Measurements from ENCODE around the gene SLC4A2.

The SLC4A2 gene

DNA sequence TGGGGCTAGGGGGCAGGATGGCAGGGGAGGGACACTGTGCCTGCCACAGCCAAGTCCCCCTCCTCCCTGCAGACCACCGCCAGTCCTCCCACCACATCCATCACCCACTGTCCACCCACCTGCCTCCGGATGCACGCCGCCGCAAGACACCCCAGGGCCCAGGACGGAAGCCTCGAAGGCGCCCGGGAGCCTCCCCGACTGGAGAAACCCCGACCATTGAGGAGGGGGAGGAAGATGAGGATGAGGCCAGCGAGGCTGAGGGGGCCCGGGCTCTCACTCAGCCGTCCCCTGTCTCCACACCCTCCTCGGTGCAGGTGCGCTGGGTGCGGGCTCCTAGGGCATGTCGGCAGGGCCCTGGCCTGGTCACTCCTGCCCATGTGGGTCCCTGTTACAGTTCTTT is 5.1 kb downstream of the SLC4A2 start:
- no peak overlapping the region for H3K4me3 Mint-ChIP-seq
- no peak for DNase-seq
- ATAC-seq, result no peak
- H3K4me1 Mint-ChIP-seq, result peaks cover 25% of the 10 kb centered on the region
- H3K9me3 Mint-ChIP-seq, result no peaks in the 10 kb centered on the region
- no peaks in the 10 kb centered on the region for H3K27me3 Mint-ChIP-seq
- no peak overlapping the region for H3K27ac Mint-ChIP-seq

DNA sequence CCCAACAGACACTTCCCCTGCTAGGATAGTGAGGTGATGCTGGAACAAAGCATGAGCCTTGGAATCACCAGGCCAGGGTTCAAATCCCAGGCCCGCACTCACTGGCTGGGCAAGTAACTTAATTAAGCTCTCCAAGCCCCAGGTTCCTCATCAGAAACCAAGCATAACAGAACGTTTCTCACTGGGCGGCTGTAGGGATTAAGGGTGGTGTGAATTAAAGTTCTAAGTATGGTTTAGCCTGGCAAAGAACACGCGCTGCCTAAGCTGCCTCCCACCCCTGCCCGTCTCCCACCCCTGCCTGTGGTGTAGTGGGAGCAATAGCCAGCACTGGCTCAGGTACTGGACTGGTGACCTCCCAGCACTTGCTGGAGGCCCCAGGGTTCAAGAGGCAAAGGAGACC is 5.6 kb downstream of the SLC4A2 start:
- ATAC-seq (no peak), DNase-seq (no peak)
- Mint-ChIP-seq H3K27me3 (no peaks in the 10 kb centered on the region), H3K9me3 (no peaks in the 10 kb centered on the region), H3K4me1 (peaks cover 22% of the 10 kb centered on the region), H3K27ac (no peak overlapping the region), H3K4me3 (no peak overlapping the region)

DNA sequence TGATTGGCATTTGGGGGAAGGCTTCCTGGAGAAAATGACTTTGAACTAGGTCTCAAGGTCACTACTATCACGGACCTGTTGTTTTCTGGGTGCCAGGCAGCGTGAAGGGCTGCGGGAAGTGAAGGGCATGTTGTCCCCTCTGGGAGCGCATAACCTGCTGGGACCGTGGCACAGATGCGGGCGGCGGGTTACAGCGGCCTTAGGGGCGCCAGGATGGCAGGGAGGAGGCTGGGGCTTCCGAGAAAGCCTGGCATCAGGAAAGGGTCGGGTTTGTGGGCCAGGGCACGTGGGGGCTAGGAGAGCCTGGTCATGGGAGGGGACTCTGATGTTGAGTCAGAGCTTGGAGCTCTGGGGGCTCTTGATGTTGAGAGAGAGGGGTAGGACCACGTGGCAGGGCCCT is 6.1 kb downstream of the SLC4A2 start:
- Mint-ChIP-seq H3K27me3 (no peaks in the 10 kb centered on the region), H3K9me3 (no peaks in the 10 kb centered on the region), H3K4me3 (no peak overlapping the region), H3K27ac (no peak overlapping the region), H3K4me1 (peaks cover 16% of the 10 kb centered on the region)
- ATAC-seq, result no peak
- no peak for DNase-seq

DNA sequence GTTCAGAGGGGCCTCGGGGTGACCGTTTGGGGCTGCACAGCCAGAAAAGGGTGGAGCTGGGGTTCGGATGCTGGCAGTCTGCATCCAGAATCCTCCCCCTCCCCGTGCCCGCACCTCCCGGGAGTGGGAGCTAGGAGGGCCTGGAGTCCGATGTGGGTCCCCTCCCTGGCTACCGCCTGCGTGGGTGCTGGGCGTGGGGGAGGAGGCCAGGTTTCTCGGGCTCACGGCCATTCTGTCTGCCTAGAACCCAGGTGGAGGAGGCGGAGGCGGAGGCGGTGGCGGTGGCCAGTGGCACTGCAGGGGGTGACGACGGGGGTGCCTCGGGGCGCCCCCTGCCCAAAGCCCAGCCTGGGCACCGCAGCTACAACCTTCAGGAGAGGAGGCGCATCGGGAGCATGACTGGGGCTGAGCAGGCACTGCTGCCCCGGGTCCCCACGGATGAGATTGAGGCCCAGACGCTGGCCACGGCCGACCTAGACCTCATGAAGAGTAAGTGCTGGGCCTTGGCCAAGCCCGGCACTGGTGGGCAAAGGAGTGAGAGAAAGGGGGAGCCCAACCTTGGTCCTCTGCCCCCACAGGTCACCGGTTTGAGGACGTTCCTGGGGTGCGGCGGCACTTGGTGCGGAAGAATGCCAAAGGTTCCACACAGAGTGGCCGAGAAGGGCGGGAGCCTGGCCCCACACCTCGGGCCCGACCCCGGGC is 7.0 kb downstream of the SLC4A2 start:
- ATAC-seq (peak; percentile 34), DNase-seq (no peak)
- H3K4me1 Mint-ChIP-seq, result peaks cover 7% of the 10 kb centered on the region
- no peaks in the 10 kb centered on the region for H3K27me3 Mint-ChIP-seq
- no peak overlapping the region for H3K27ac Mint-ChIP-seq
- H3K9me3 Mint-ChIP-seq, result no peaks in the 10 kb centered on the region
- H3K4me3 Mint-ChIP-seq, result no peak overlapping the region

DNA sequence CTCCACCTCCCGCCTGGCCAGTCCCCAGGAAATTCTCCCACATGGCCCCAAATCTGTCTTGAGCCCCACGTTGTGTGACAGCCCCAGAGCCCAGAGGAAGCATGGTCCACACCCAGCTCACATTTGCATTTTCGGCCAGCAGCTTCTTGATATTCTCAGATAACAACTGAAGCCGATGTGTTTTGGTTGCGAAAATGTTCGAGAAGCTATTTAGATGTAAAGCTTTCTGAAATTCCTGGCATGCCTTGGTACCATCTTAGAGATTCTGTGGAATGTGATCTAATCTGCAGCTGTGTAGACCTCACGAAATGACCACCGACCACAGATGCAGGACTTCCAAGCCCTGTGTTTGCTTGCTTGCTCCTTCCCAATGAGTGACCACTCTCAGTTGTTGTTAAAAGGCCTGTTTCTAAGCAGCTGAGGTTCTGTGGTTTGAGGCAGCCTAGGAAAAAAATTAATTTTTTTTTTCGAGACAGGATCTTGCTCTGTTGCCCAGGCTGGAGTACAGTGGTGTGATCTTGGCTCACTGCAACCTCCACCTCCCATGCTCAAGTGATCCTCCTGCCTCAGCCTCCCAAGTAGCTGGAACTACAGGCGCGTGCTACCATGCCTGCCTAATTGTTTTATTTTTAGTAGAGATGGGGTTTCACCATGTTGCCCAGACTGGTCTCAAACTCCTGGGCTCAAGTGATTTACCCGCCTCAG is 8.8 kb downstream of the SLC4A2 start:
- no peaks in the 10 kb centered on the region for H3K9me3 Mint-ChIP-seq
- H3K27me3 Mint-ChIP-seq, result no peaks in the 10 kb centered on the region

DNA sequence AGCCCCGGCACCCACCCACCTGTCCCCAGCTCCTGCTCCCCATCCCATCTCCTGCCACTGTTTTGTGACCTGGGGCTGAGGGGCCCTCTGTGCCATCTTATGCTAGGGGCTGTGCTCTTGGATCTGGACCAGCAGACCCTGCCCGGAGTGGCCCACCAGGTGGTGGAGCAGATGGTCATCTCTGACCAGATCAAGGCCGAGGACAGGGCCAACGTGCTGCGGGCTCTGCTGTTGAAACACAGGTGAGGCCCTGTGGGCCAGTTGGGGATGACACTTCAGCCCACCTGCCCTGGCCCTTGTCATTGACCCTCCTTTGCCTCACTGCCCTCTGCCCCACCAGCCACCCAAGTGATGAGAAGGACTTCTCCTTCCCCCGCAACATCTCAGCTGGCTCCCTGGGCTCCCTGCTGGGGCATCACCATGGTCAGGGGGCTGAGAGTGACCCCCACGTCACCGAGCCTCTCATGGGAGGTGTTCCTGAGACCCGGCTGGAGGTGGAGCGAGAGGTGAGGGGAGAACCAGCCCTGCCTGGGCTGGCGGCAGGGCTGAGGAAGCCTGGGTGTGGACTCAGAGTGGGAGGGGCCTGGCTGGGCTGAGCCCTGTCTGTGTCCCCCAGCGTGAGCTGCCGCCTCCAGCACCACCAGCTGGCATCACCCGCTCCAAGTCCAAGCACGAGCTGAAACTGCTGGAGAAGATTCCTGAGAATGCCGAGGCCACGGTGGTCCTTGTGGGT is 10.6 kb downstream of the SLC4A2 start:
- ATAC-seq (no peak), DNase-seq (no peak)
- H3K27ac Mint-ChIP-seq, result no peak overlapping the region
- no peaks in the 10 kb centered on the region for H3K9me3 Mint-ChIP-seq
- no peaks in the 10 kb centered on the region for H3K27me3 Mint-ChIP-seq
- no peak overlapping the region for H3K4me3 Mint-ChIP-seq
- H3K4me1 Mint-ChIP-seq, result peaks cover 10% of the 10 kb centered on the region

More for the DNA sequence above, 8.8 kb downstream of the SLC4A2 start:
- Mint-ChIP-seq H3K4me1 (no peaks in the 10 kb centered on the region), H3K4me3 (no peak overlapping the region), H3K27ac (peak overlapping the region in 1 of 2 donors; percentile 52)
- DNase-seq (no peak), ATAC-seq (no peak)

DNA sequence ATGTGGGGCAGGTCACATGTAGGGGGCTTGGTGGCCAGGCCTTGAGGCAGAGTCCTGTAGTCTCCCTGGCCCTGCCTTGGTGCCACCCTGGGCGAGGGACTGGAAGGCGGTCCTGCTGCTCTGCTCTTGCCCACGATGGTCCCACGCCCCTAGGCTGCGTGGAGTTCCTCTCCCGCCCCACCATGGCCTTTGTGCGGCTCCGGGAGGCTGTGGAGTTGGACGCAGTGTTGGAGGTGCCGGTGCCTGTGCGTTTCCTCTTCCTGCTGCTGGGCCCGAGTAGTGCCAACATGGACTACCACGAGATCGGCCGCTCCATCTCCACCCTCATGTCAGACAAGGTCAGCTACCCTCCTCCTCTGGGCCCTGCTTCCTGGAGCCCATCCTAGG is 11.2 kb downstream of the SLC4A2 start:
- DNase-seq (no peak), ATAC-seq (no peak)
- Mint-ChIP-seq H3K4me3 (no peak overlapping the region), H3K9me3 (no peaks in the 10 kb centered on the region), H3K4me1 (peaks cover 10% of the 10 kb centered on the region), H3K27ac (no peak overlapping the region), H3K27me3 (no peaks in the 10 kb centered on the region)

DNA sequence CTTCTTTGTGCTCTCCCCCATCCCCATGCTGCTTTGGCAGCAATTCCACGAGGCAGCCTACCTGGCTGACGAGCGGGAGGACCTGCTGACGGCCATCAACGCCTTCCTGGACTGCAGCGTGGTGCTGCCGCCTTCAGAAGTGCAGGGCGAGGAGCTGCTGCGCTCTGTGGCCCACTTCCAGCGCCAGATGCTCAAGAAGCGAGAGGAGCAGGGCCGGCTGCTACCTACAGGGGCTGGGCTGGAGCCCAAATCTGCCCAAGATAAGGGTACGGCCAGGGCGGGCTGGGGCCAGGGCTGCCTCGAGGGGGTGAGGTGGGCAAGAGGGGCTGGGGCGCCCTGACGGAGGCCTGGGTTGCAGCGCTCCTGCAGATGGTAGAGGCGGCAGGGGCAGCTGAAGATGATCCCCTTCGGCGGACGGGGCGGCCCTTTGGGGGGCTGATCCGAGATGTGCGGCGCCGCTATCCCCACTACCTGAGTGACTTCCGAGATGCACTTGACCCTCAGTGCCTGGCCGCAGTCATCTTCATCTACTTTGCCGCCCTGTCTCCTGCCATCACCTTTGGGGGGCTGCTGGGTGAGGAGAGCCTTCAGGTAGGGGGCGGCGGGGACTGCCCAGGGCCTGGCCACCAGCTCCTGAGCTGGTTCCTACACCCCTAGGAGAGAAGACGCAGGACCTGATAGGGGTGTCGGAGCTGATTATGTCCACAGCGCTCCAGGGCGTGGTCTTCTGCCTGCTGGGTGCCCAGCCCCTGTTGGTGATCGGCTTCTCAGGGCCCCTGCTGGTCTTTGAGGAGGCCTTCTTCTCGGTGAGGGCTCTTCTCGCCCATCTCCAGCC is 11.9 kb downstream of the SLC4A2 start:
- peaks cover 16% of the 10 kb centered on the region for H3K4me1 Mint-ChIP-seq
- no peak overlapping the region for H3K4me3 Mint-ChIP-seq
- DNase-seq, result no peak
- ATAC-seq, result no peak
- no peaks in the 10 kb centered on the region for H3K9me3 Mint-ChIP-seq
- no peak overlapping the region for H3K27ac Mint-ChIP-seq
- H3K27me3 Mint-ChIP-seq, result no peaks in the 10 kb centered on the region

DNA sequence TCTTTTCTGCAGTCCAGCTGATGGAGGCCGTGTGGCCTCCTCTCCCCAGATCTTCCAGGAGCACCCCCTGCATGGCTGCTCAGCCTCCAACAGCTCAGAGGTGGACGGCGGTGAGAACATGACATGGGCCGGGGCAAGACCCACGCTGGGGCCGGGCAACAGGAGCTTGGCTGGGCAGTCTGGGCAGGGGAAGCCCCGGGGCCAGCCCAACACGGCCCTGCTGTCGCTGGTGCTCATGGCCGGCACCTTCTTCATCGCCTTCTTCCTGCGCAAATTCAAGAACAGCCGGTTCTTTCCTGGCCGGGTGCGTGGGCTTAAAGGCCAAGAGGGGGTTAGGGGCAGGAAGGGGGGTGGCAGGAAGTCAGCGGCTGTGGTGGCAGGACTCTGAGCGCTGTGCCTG is 14.6 kb downstream of the SLC4A2 start:
- Mint-ChIP-seq H3K9me3 (no peaks in the 10 kb centered on the region), H3K4me1 (peaks cover 28% of the 10 kb centered on the region), H3K27ac (no peak overlapping the region)

DNA sequence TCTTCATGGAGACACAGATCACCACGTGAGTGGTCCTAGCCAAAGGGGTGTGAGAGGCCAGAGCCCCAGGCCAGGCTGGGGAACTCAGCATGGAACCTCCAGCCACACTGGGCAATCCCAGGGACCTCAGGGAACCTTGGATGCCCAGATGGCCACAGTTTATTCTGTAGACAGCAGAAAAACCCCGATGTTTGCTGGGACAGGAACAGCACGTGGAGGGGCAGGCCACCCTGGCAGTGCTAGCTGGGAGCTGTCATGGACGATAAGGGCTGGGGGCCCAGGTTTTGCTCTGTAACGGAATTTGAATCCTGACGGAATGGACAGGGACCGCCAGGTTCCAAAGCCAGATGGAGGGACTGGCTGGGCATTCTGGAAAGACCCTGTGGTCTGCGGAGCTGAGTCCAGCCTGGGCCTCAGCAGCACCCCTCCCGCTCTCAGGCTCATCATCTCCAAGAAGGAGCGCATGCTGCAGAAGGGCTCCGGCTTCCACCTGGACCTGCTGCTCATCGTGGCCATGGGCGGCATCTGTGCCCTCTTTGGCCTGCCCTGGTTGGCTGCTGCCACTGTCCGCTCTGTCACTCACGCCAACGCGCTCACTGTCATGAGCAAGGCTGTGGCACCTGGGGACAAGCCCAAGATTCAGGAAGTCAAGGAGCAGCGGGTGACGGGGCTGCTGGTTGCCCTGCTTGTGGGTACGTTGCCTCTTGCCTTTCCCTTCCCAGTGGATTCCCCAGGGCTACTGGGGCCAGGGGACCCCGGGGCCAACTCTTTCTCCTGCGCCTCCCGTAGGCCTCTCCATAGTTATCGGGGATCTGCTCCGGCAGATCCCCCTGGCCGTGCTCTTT is 15.7 kb downstream of the SLC4A2 start:
- ATAC-seq (no peak), DNase-seq (no peak)
- H3K27me3 Mint-ChIP-seq, result no peaks in the 10 kb centered on the region
- H3K27ac Mint-ChIP-seq, result no peak overlapping the region
- H3K9me3 Mint-ChIP-seq, result no peaks in the 10 kb centered on the region
- no peak overlapping the region for H3K4me3 Mint-ChIP-seq
- H3K4me1 Mint-ChIP-seq, result peaks cover 39% of the 10 kb centered on the region

More for the DNA sequence above, 14.6 kb downstream of the SLC4A2 start:
- DNase-seq, result no peak
- no peak overlapping the region for H3K4me3 Mint-ChIP-seq
- no peaks in the 10 kb centered on the region for H3K27me3 Mint-ChIP-seq
- no peak for ATAC-seq

DNA sequence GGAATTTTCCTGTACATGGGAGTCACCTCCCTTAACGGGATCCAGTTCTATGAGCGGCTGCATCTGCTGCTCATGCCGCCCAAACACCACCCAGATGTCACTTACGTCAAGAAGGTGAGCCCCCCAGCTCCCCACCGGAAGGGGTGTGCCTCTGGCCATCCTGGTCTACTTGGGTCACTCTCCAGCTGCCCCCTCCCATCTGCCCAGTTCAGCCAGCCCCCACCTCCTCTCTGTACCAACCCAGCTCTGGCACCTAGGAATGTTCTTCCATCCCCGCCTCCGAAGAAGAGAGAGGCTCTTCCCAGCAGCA is 16.2 kb downstream of the SLC4A2 start:
- no peak overlapping the region for H3K27ac Mint-ChIP-seq
- ATAC-seq, result no peak

DNA sequence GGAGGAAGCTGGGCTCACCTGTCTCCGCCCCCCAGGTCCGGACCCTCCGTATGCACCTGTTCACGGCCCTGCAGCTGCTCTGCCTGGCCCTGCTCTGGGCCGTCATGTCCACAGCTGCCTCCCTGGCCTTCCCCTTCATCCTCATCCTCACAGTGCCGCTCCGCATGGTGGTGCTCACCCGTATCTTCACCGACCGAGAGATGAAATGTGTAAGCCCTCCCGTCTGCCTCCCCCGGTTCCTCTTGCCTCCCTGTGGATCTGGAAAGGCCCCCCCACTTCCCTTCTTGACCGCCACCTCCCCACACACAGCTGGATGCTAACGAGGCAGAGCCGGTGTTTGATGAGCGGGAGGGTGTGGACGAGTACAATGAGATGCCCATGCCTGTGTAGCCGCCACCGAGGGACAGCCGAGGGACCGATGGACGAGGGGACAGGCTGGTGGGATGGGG is 16.6 kb downstream of the SLC4A2 start:
- ATAC-seq (no peak), DNase-seq (no peak)
- H3K27ac Mint-ChIP-seq, result peak overlapping the region in 1 of 2 donors; percentile 44
- H3K9me3 Mint-ChIP-seq, result no peaks in the 10 kb centered on the region
- peaks cover 40% of the 10 kb centered on the region for H3K4me1 Mint-ChIP-seq
- H3K4me3 Mint-ChIP-seq, result no peak overlapping the region
- H3K27me3 Mint-ChIP-seq, result no peaks in the 10 kb centered on the region

More for the DNA sequence above, 16.2 kb downstream of the SLC4A2 start:
- H3K9me3 Mint-ChIP-seq, result no peaks in the 10 kb centered on the region
- no peak for DNase-seq
- H3K4me1 Mint-ChIP-seq, result peaks cover 40% of the 10 kb centered on the region
- H3K4me3 Mint-ChIP-seq, result no peak overlapping the region
- no peaks in the 10 kb centered on the region for H3K27me3 Mint-ChIP-seq

DNA sequence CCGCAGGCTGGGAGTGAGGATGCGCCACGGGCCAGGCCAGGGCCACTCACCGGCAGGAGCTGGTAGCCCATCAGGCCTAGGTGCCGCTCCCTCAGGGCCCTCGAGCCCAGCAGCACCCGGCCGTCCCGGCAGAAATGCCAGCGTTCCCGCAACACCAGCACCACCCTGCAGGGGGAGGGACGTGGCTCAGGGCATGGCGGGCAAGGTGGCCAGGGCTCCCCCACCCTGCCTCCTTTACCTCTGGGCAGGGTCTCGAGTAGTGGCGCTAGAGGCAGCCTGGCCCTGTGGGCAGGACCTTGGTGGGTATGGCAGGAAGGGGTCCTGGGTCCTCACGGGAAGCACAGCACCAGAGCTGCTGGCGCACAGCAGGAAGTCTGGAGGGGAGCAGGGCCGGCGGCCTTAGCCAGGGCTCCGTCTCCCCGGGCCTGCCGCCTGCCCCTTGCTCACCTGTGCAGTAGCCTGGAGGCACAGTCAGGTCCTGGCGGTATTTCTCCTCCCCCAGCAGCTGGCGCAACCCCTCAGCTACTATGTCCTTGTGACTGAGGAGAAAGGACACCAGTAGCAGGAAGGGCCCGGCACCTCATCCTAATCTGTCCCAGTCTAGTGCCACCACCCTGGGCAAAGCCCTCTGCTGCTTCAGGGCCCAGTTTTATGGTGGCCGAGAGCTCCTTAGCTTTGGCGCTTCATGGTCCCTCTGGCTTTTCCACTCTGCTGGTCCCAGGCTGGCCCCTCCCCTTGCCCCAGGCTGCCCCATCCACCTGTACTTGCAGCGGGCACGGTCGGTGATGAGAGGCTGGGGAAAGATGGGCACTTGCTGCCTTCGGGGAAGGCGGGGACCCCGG is 17.7 kb downstream of the SLC4A2 start:
- H3K4me1 Mint-ChIP-seq, result peaks cover 48% of the 10 kb centered on the region
- DNase-seq (no peak), ATAC-seq (no peak)
- no peaks in the 10 kb centered on the region for H3K9me3 Mint-ChIP-seq
- H3K4me3 Mint-ChIP-seq, result no peak overlapping the region
- no peaks in the 10 kb centered on the region for H3K27me3 Mint-ChIP-seq
- H3K27ac Mint-ChIP-seq, result no peak overlapping the region

DNA sequence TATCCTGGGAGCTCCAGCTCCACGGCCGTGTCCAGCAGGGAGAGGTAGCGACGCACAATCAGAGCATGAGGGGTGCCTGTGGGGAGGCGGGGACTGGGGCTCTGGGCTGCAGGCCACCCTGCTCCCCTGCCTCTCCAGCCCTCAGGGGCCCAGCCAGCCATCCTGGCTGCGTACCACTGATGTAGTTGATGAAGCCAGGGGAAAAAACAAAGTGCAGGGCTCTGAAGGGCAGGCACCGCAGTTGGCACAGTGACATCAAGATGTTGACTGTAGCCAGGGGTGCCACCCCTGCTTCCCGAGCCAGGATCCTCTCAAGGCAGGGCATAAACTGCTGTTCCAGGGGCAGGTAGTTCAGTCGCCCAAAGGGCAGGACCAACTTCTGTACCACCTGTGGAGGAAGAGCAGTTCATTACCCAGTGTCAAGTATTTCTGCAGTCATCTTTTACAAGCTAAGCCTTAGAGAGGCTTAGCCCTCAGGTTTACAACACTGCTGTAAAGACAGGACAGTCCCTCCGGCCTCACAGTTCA is 18.4 kb downstream of the SLC4A2 start:
- H3K9me3 Mint-ChIP-seq, result no peaks in the 10 kb centered on the region
- peaks cover 55% of the 10 kb centered on the region for H3K4me1 Mint-ChIP-seq
- no peaks in the 10 kb centered on the region for H3K27me3 Mint-ChIP-seq
- H3K4me3 Mint-ChIP-seq, result peak overlapping the region; percentile 41 to 57
- peak overlapping the region; percentile 17 to 29 for H3K27ac Mint-ChIP-seq
- DNase-seq, result no peak
- no peak for ATAC-seq

All from stimulated activated naive CD8-positive, alpha-beta T cell treated with anti-CD3 and anti-CD28 coated beads, Interleukin-15, amount 100 ng/mL, for 72 hours (primary cell).